ENCODE measurements around the gene ST6GALNAC3.

DNA sequence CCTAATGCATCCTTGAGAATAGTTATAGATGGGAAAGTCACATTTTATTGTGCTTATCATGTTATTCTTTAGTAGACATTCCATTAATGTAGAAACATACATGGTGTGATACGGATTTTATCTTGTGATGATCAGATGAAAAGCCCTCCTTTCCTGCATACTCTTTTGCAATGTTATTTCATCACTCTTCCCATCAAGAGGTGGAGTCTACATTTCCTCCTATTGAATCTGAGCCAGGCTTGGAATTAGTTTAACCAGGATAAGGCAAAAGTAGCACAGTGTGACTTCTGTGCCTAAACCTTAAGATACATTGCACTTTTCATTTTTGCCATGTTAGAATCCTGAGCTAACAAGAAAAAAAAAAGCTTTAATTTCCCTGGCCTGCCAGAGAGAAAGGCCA is 399.0 kb downstream of the ST6GALNAC3 start:
- TF ChIP-seq, protein P1, sequence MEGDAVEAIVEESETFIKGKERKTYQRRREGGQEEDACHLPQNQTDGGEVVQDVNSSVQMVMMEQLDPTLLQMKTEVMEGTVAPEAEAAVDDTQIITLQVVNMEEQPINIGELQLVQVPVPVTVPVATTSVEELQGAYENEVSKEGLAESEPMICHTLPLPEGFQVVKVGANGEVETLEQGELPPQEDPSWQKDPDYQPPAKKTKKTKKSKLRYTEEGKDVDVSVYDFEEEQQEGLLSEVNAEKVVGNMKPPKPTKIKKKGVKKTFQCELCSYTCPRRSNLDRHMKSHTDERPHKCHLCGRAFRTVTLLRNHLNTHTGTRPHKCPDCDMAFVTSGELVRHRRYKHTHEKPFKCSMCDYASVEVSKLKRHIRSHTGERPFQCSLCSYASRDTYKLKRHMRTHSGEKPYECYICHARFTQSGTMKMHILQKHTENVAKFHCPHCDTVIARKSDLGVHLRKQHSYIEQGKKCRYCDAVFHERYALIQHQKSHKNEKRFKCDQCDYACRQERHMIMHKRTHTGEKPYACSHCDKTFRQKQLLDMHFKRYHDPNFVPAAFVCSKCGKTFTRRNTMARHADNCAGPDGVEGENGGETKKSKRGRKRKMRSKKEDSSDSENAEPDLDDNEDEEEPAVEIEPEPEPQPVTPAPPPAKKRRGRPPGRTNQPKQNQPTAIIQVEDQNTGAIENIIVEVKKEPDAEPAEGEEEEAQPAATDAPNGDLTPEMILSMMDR (IDR thresholded peaks at IDR 0.05): no peak
- no peak for TF ChIP-seq POLR2A (IDR thresholded peaks at IDR 0.05)
